Aorta (tissue), 5 donors: ENCODE results near the gene JSRP1. TPM values are rescaled to one million over a fixed set of nuclear protein-coding genes. Genes with fewer than 3 reads are reported as not detected.
A peak's percentile ranks its signal among the peaks of the same experiment; 100 is the strongest.

Experiments used
- ATAC-seq: fragments of 200-7000 bp; cut with Tn5 transposase; one replicate; pipeline ENCODE4 v1.9.1; 2022; ENCODE audit warnings: moderate library complexity; ENCODE audit not compliant: low FRiP score
- DNase-seq, 2 donors: peaks; one replicate each; pipeline ENCODE4 v3.0.0-alpha.2; 2020
- H3K27ac ChIP-seq, 2 donors: one replicate each; pipeline ENCODE4 v1.5.1; 2013; ENCODE audit warnings: low read length in 2 of 2, mild to moderate bottlenecking in 2 of 2, moderate library complexity in 2 of 2, control low read depth in 1 of 2, inconsistent platforms in 1 of 2, low read depth in 1 of 2
- H3K27me3 ChIP-seq, 2 donors: one replicate each; pipeline ENCODE4 v1.6.1; 2013; ENCODE audit warnings: control low read depth in 1 of 2, low read length in 1 of 2, mild to moderate bottlenecking in 1 of 2, moderate library complexity in 1 of 2; ENCODE audit not compliant: insufficient read depth in 2 of 2, control insufficient read depth in 1 of 2
- H3K36me3 ChIP-seq, 2 donors: one replicate each; pipeline ENCODE4 v1.6.1; 2013; ENCODE audit warnings: control low read depth in 1 of 2, low read length in 1 of 2, mild to moderate bottlenecking in 1 of 2; ENCODE audit not compliant: insufficient read depth in 2 of 2, control insufficient read depth in 1 of 2
- H3K4me1 ChIP-seq, 2 donors: one replicate each; pipeline ENCODE4 v1.6.1; 2013; ENCODE audit warnings: low read length in 2 of 2, control low read depth in 1 of 2, mild to moderate bottlenecking in 1 of 2, moderate library complexity in 1 of 2; ENCODE audit not compliant: insufficient read depth in 2 of 2, control insufficient read depth in 1 of 2
- H3K4me3 ChIP-seq, 2 donors: one replicate each; pipeline ENCODE4 v1.5.1; 2013; ENCODE audit warnings: low read length in 2 of 2, control low read depth in 1 of 2, mild to moderate bottlenecking in 1 of 2
- H3K9me3 ChIP-seq: one replicate; pipeline ENCODE4 v1.6.1; 2013; ENCODE audit warnings: mild to moderate bottlenecking, low read length; ENCODE audit not compliant: control insufficient read depth
- WGBS, 2 donors: extraction: QIAGEN DNeasy Blood & Tissue Kit; methylation state at CpG; one replicate each; pipeline ENCODE4 v1.1.7; 2013; 5-methylcytosine and 5-hydroxymethylcytosine counted together
- intact Hi-C, 2 donors: fragments of 100-400 bp; cut with DNase I; formaldehyde crosslinking; loops; one replicate each; pipeline versions ENCODE4 v1.14.2 to v1.15.0; 2022
- polyA plus RNA-seq, 2 donors: library from polyadenylated mRNA; stranded (reverse); fragments of 200-250 nt; gene quantifications; one replicate each; pipeline ENCODE4 v1.2.3, GENCODE V29; 2013
- total RNA-seq, 2 donors: library from RNA; stranded (reverse); fragmentation: NEBNext Ultra II Directional; extraction: Animal tissue kit (Norgen Biotek cat#: 25700); gene quantifications; one replicate each; pipeline ENCODE4 v1.2.1, GENCODE V29; 2021
- donor health status: healthy with polysubstance abuse.
- donor health status: Bipolar disorder and iron deficiency.
- donor health status: DM: no; HTN: no; CAD: no.
- donor health status: DM: no; HTN: no; CAD: no.
- donor health status: DM: yes; HTN: yes; CAD: no.

The JSRP1 gene
- total and polyA plus RNA-seq, 4 donors = 0.38 to 0.42 TPM; not detected in 2

DNA sequence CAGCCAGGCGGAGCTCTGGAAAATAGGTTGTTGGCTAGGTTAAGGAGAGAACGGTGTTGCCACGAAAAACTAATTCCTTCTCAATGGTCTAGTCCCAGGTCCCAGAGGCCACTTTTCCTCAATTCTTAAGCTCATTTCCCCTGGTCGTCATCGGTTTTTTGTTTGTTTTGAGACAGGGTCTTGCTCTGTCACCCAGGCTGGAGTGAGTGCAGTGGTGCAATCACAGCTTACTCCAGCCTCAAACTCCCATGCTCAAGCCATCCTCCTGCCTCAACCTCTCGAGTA lies 18.4 kb downstream of the JSRP1 start:
- H3K4me1 ChIP-seq = peaks cover 0 to 5% of the 10 kb centered on the region in 2 donors
- H3K36me3 ChIP-seq = no peaks in the 10 kb centered on the region
- intact Hi-C loops = loop anchor here (2.0 to 5.0 kb wide), 5 partner anchors 34 to 154 kb away; no protein-coding TSS in a partner anchor
- H3K27ac ChIP-seq = no peak overlapping the region
- no peak overlapping the region for H3K4me3 ChIP-seq
- H3K9me3 ChIP-seq = no peaks in the 10 kb centered on the region
- no peak for ATAC-seq
- 76 to 83% methylated on average over 6 of the region's 6 CpGs for WGBS, 2 donors
- no peaks in the 10 kb centered on the region for H3K27me3 ChIP-seq
- DNase-seq = no peak

- intact Hi-C loops = loop anchor here (2.0 to 5.0 kb wide), 5 partner anchors 35 to 155 kb away; no protein-coding TSS in a partner anchor
- no peak for DNase-seq
- peaks cover 0 to 5% of the 10 kb centered on the region in 2 donors for H3K4me1 ChIP-seq
- H3K36me3 ChIP-seq = no peaks in the 10 kb centered on the region
- peak overlapping the region; percentile 57 to 68 for H3K4me3 ChIP-seq
- WGBS, 2 donors = 48 to 49% methylated on average over 40 to 43 of the region's 43 CpGs
- peak overlapping the region in 1 of 2 donors; percentile 93 for H3K27ac ChIP-seq
- H3K9me3 ChIP-seq = no peaks in the 10 kb centered on the region
- H3K27me3 ChIP-seq = no peaks in the 10 kb centered on the region
- no peak for ATAC-seq
Measured at GRCh38 chr19:2237051-2237868, 19.0 kb downstream of the JSRP1 start.

GRCh38 chr19:2236314-2237050 lies 19.7 kb downstream of the JSRP1 start, which contains the start of the genes PLEKHJ1 and SF3A2:
Gene PLEKHJ1, minus strand, starts transcription at chr19:2236329. Its CDS starts 81 bp downstream, at chr19:2236248.
Gene SF3A2, plus strand, starts transcription at chr19:2236824. Its CDS starts 6,595 bp downstream, at chr19:2243419.
- H3K36me3 ChIP-seq = no peaks in the 10 kb centered on the region
- H3K27me3 ChIP-seq = no peaks in the 10 kb centered on the region
- intact Hi-C loops = loop anchor here (2.0 to 5.0 kb wide), 5 partner anchors 36 to 156 kb away; no protein-coding TSS in a partner anchor
- no peaks in the 10 kb centered on the region for H3K9me3 ChIP-seq
- DNase-seq (peak; percentile 98 to 99), ATAC-seq (peak; percentile 96)
- WGBS, 2 donors = 0% methylated on average over 73 to 80 of the region's 80 CpGs
- peaks cover 0 to 5% of the 10 kb centered on the region in 2 donors for H3K4me1 ChIP-seq
- H3K27ac ChIP-seq = peak within 1 kb of the TSS; percentile 36 to 93
- H3K4me3 ChIP-seq = peak within 1 kb of the TSS; percentile 85 to 94

GRCh38 chr19:2236064-2236313 lies 20.2 kb downstream of the JSRP1 start:
- no peaks in the 10 kb centered on the region for H3K9me3 ChIP-seq
- peak overlapping the region; percentile 85 to 94 for H3K4me3 ChIP-seq
- peak overlapping the region in 1 of 2 donors; percentile 91 for H3K27ac ChIP-seq
- intact Hi-C loops = loop anchor here (2.0 to 5.0 kb wide), 5 partner anchors 36 to 156 kb away; no protein-coding TSS in a partner anchor
- H3K4me1 ChIP-seq = peaks cover 0 to 5% of the 10 kb centered on the region in 2 donors
- WGBS, 2 donors = 0 to 1% methylated on average over 26 to 28 of the region's 28 CpGs
- DNase-seq = no peak
- no peaks in the 10 kb centered on the region for H3K36me3 ChIP-seq
- no peak for ATAC-seq
- H3K27me3 ChIP-seq = no peaks in the 10 kb centered on the region

DNA sequence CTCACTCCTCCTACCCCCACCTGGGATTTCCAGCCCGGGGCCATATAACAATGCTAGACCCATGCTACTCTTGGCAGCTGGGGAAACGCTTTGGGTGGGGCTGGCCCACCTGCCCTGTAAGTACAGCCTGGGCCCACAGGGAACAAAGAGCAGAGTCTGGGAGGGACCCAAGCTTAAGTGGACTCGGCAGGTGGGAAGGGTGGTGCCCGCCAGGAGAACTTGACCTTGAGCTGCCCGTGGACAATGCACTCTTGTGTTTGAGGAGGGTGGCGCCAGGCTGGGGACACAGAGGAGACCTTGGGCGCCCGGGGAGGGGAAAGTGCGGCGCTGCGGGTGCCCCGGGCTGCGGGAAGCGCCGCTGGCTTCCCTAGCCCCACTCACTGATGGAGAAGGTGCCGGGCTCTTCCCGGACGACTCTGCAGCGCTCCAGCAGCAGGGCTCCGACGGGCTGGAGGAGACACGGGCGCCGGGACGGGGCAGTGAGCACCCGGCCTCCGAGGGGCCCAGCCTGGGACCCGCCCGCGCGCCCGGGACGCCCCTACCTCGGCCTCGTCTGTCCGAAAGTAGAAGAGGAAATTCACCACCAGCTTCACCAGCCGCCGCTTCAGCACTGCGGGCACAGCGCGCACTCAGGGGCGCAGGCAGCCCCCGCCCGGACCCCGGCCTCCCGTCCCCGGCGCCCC lies 20.7 kb downstream of the JSRP1 start:
- H3K27ac ChIP-seq = no peak overlapping the region
- intact Hi-C loops = loop anchor here (2.0 to 5.0 kb wide), 5 partner anchors 37 to 157 kb away; no protein-coding TSS in a partner anchor
- H3K4me3 ChIP-seq = peak overlapping the region; percentile 85 to 94
- ATAC-seq = no peak
- no peaks in the 10 kb centered on the region for H3K27me3 ChIP-seq
- H3K36me3 ChIP-seq = no peaks in the 10 kb centered on the region
- H3K9me3 ChIP-seq = no peaks in the 10 kb centered on the region
- H3K4me1 ChIP-seq = peaks cover 0 to 1% of the 10 kb centered on the region in 2 donors
- DNase-seq = no peak
- 0% methylated on average over 39 to 48 of the region's 48 CpGs for WGBS, 2 donors

- no peak for DNase-seq
- 60 to 61% methylated on average over 6 of the region's 6 CpGs for WGBS, 2 donors
Measured at GRCh38 chr19:2234996-2235380, 21.2 kb downstream of the JSRP1 start.

DNA sequence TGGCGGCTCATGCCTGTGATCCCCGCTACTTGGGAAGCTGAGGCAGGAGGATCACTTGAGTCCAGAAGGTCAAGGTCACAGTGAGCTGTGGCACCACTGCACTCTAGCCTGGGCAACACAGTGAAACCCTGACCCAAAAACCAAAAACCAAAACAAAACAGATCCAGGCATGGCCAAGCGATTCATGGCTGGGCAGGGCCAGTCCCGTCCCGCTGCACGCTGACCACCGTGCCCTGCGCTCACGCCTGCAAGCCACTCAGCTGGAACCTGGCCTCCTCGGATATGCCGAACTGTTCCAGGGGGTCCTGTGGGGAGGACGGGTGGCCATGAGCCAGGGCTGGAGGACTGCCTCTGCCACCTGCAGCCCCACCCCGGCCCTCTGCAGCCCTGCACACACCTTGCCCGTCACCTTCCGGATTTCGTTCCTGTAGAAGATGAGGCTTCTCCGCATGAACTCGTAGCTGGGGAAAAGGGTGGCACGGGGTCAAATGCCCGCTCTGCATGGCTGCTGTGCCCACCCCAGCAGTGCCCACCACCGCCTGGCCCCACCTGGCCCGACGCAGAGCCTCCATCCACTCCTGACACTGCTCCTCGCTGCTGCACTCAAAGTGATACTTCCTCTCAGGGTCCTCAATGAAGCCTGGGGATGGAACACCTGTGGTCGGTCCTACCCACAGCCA lies 22.5 kb downstream of the JSRP1 start:
- peaks cover 0 to 2% of the 10 kb centered on the region in 2 donors for H3K36me3 ChIP-seq
- H3K4me3 ChIP-seq = no peak overlapping the region
- WGBS, 2 donors = 91 to 92% methylated on average over 25 of the region's 25 CpGs
- no peaks in the 10 kb centered on the region for H3K27me3 ChIP-seq
- DNase-seq = no peak
- intact Hi-C loops = loop anchor here in 1 of 2 donors (5.0 kb wide), 1 partner anchor 71 kb away; the partner anchor contains the start of gene DOT1L
- H3K9me3 ChIP-seq = no peaks in the 10 kb centered on the region
- ATAC-seq = no peak
- no peaks in the 10 kb centered on the region for H3K4me1 ChIP-seq
- H3K27ac ChIP-seq = no peak overlapping the region

More at GRCh38 chr19:2234996-2235380, 21.2 kb downstream of the JSRP1 start:
- Histone ChIP-seq H3K4me1 (no peaks in the 10 kb centered on the region), H3K27me3 (no peaks in the 10 kb centered on the region), H3K4me3 (peak overlapping the region; percentile 85 to 94), H3K9me3 (no peaks in the 10 kb centered on the region), H3K36me3 (peaks cover 0 to 2% of the 10 kb centered on the region in 2 donors), H3K27ac (no peak overlapping the region)
- intact Hi-C loops = loop anchor here (5.0 kb wide), 4 partner anchors 37 to 157 kb away; partner anchors contain the start of gene DOT1L (in 1 of the 2)
- no peak for ATAC-seq
